Sigmoid colon (tissue), 7 donors: ENCODE data around the gene GLIS2. TPM values are rescaled to one million over a fixed set of nuclear protein-coding genes. Genes with fewer than 3 reads are reported as not detected.

Experiments
- DNase-seq: peaks from one replicate; pipeline ENCODE4 v3.0.0-alpha.2; 2019
- H3K27ac ChIP-seq, 4 donors: fragments of 200-600 bp; sonication (generic); one replicate each; pipeline ENCODE4 v1.5.1; 2016 to 2019; ENCODE audit warnings: mild to moderate bottlenecking in 1 of 4
- H3K27me3 ChIP-seq, 3 donors: fragments of 200-600 bp; sonication (generic); one replicate each; pipeline ENCODE4 v1.5.1; 2019; ENCODE audit warnings: mild to moderate bottlenecking in 1 of 3
- H3K36me3 ChIP-seq, 4 donors: fragments of 200-600 bp; sonication (generic); one replicate each; pipeline ENCODE4 v1.5.1; 2016 to 2019
- H3K4me1 ChIP-seq, 4 donors: fragments of 200-600 bp; sonication (generic); one replicate each; pipeline ENCODE4 v1.5.1; 2017 to 2019
- H3K4me3 ChIP-seq, 4 donors: fragments of 200-600 bp; sonication (generic); one replicate each; pipeline ENCODE4 v1.5.1; 2017 to 2019; ENCODE audit warnings: mild to moderate bottlenecking in 2 of 4, moderate library complexity in 1 of 4
- H3K9me3 ChIP-seq, 4 donors: fragments of 200-600 bp in 3 of 4; sonication (generic) in 3 of 4; one replicate each; pipeline versions ENCODE4 v1.5.1 to v1.6.1; 2013 to 2019
- EP300 ChIP-seq, 4 donors: sonication (generic); formaldehyde crosslinking; IDR thresholded peaks; one replicate each; pipeline ENCODE4 v1.6.1; 2017; ENCODE audit warnings: antibody characterized with exemption in 4 of 4
- POLR2A ChIP-seq, 2 donors: fragments of 450-650 bp; IDR thresholded peaks; one replicate each; pipeline ENCODE4 v1.6.1; 2016; ENCODE audit warnings: antibody characterized with exemption in 2 of 2, mild to moderate bottlenecking in 2 of 2, moderate library complexity in 2 of 2
- POLR2AphosphoS5 ChIP-seq, 4 donors: sonication (generic); formaldehyde crosslinking; IDR thresholded peaks; one replicate each; pipeline ENCODE4 v1.6.1; 2017; ENCODE audit warnings: antibody characterized with exemption in 4 of 4
- WGBS, 2 donors: extraction: QIAGEN DNeasy Blood & Tissue Kit; methylation state at CpG; one replicate each; pipeline ENCODE4 v1.1.7; 2013; 5-methylcytosine and 5-hydroxymethylcytosine counted together
- intact Hi-C: fragments of 100-400 bp; cut with DNase I; formaldehyde crosslinking; loops from one replicate; pipeline ENCODE4 v1.15.1; 2023
- polyA plus RNA-seq, 3 donors: library from polyadenylated mRNA; stranded (reverse); fragments of 200-250 nt; gene quantifications; one replicate each; pipeline ENCODE4 v1.2.3, GENCODE V29; 2013
- total RNA-seq, 4 donors: library from RNA; depleted of rRNA; stranded (reverse); fragments of >200 nt; gene quantifications; one replicate each; pipeline ENCODE4 v1.1.0, GENCODE V29; 2016
- TF ChIP-seq, protein P1 (sequence below), 4 experiments: fragments of 450-650 bp in 3 of 4; fragments of 200-600 bp in 1 of 4; IDR thresholded peaks; one replicate each; pipeline ENCODE4 v1.5.1; 2016 to 2019; ENCODE audit warnings: antibody characterized with exemption in 4 of 4, mild to moderate bottlenecking in 3 of 4, moderate library complexity in 2 of 4
- donor health status: healthy with polysubstance abuse.
- donor health status: Bipolar disorder and iron deficiency.
- donor health status: healthy.

The GLIS2 gene
- total and polyA plus RNA-seq, 7 donors: 0.69 to 11.9 (median 5.4) TPM

DNA sequence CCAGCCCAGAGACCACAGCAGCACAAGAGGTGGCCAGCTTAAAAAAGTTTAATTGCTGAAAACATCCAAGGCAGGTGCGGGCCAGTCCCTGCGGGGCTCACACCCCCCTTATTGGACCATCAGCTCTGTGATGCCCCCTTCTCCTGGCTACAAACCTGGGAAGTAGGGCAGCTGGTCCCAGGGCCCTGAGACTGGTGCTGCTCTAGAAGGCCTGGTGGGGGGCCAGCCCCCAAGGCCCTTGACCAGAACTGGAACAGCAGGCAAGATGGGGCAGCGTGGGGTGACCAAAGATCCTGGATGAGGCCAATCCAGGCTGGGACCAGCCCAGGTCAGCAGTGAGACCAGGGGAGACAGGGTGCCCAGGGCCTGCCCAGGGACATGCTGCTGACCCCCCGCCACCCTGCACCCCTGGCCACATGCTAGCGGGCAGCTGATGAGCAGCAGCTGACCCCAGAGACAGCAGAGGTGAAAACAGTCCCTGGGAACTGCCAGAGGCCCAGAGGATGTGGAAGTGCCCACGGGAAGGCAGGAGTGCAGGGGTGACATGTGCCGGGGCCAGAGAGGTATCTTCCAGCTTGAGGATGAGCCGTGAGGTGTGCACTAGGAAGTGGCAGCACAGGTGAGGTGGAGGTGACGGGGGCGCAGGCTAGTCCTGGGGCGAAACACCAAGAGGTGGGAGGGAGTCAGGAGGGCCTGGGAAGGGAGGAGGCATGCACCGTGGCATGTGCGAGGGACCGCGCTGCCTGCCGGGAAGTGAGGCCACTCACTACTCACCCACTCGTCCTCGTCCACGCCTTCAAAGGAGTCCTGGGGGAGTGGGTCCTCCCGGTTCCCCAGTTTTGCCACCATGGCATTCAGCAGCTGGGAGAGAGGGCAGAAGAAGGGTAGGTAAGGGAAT is 38.9 kb downstream of the GLIS2 start:
- peak; percentile 61 for DNase-seq
- Histone ChIP-seq H3K36me3 (peaks cover 0 to 14% (median 6%) of the 10 kb centered on the region in 4 donors), H3K27me3 (no peaks in the 10 kb centered on the region), H3K4me3 (no peak overlapping the region), H3K4me1 (peaks cover 0 to 20% (median 11%) of the 10 kb centered on the region in 4 donors), H3K27ac (no peak overlapping the region), H3K9me3 (no peaks in the 10 kb centered on the region)
- 95 to 96% methylated on average over 20 of the region's 20 CpGs for WGBS, 2 donors
- intact Hi-C loops: no loop called here
- TF ChIP-seq POLR2AphosphoS5 (IDR thresholded peaks at IDR 0.05) (no peak), POLR2A (IDR thresholded peaks at IDR 0.05) (no peak), EP300 (IDR thresholded peaks at IDR 0.05) (no peak)
- TF ChIP-seq, protein P1, sequence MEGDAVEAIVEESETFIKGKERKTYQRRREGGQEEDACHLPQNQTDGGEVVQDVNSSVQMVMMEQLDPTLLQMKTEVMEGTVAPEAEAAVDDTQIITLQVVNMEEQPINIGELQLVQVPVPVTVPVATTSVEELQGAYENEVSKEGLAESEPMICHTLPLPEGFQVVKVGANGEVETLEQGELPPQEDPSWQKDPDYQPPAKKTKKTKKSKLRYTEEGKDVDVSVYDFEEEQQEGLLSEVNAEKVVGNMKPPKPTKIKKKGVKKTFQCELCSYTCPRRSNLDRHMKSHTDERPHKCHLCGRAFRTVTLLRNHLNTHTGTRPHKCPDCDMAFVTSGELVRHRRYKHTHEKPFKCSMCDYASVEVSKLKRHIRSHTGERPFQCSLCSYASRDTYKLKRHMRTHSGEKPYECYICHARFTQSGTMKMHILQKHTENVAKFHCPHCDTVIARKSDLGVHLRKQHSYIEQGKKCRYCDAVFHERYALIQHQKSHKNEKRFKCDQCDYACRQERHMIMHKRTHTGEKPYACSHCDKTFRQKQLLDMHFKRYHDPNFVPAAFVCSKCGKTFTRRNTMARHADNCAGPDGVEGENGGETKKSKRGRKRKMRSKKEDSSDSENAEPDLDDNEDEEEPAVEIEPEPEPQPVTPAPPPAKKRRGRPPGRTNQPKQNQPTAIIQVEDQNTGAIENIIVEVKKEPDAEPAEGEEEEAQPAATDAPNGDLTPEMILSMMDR (IDR thresholded peaks at IDR 0.05): no peak

- Histone ChIP-seq H3K9me3 (no peaks in the 10 kb centered on the region), H3K36me3 (peaks cover 0 to 28% (median 8%) of the 10 kb centered on the region in 4 donors), H3K4me3 (no peak overlapping the region), H3K4me1 (peaks cover 0 to 5% (median 0%) of the 10 kb centered on the region in 4 donors), H3K27ac (no peak overlapping the region), H3K27me3 (no peaks in the 10 kb centered on the region)
- TF ChIP-seq, protein P1 (IDR thresholded peaks at IDR 0.05): no peak
- TF ChIP-seq EP300 (IDR thresholded peaks at IDR 0.05) (no peak), POLR2A (IDR thresholded peaks at IDR 0.05) (no peak), POLR2AphosphoS5 (IDR thresholded peaks at IDR 0.05) (no peak)
- no peak for DNase-seq
- 97% methylated on average over 7 of the region's 7 CpGs for WGBS, 2 donors
- intact Hi-C loops: no loop called here
These were observed 41.0 kb downstream of the GLIS2 start for GRCh38 chr16:4356820-4357219.

DNA sequence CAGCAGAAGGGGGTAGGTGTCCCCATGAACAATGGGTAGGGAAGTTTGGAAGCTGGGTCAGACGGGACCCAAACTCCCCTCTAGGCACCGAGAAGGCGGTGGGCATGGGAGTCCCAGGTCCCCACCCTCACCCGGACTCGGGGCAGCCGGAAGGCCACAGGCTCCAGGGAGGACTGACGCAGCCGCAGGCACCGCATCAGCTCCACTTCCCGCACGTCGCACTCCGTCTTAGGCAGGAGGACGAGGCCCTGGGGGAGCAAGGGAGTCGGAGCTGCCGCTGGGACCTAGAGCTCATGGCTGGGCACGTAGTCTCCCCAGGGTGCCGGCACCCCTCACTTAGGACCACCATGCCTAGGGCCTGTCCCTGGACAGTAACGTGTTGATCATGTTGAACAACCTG is 42.4 kb downstream of the GLIS2 start:
- DNase-seq: peak; percentile 63
- Histone ChIP-seq H3K27me3 (no peaks in the 10 kb centered on the region), H3K4me3 (no peak overlapping the region), H3K36me3 (peaks cover 0 to 43% (median 16%) of the 10 kb centered on the region in 4 donors), H3K27ac (no peak overlapping the region), H3K4me1 (peaks cover 0 to 4% (median 0%) of the 10 kb centered on the region in 4 donors), H3K9me3 (no peaks in the 10 kb centered on the region)
- WGBS, 2 donors: 96 to 97% methylated on average over 19 of the region's 19 CpGs
- TF ChIP-seq POLR2A (IDR thresholded peaks at IDR 0.05): no peak
- TF ChIP-seq EP300 (IDR thresholded peaks at IDR 0.05): no peak
- TF ChIP-seq, protein P1 (IDR thresholded peaks at IDR 0.05): no peak
- no peak for TF ChIP-seq POLR2AphosphoS5 (IDR thresholded peaks at IDR 0.05)
- intact Hi-C loops: no loop called here

GRCh38 chr16:4358831-4359561 is 43.1 kb downstream of the GLIS2 start:
- no peaks in the 10 kb centered on the region for H3K9me3 ChIP-seq
- H3K27ac ChIP-seq: no peak overlapping the region
- DNase-seq: peak; percentile 84
- 58 to 63% methylated on average over 19 of the region's 19 CpGs for WGBS, 2 donors
- no peak for TF ChIP-seq POLR2A (IDR thresholded peaks at IDR 0.05)
- TF ChIP-seq EP300 (IDR thresholded peaks at IDR 0.05): no peak
- TF ChIP-seq, protein P1 (IDR thresholded peaks at IDR 0.05): peak; percentile 92 to 99 (median 98)
- no peak for TF ChIP-seq POLR2AphosphoS5 (IDR thresholded peaks at IDR 0.05)
- intact Hi-C loops: loop anchor here (1.0 kb wide), 1 partner anchor 43 kb away; no protein-coding TSS in a partner anchor
- peaks cover 0 to 4% (median 0%) of the 10 kb centered on the region in 4 donors for H3K4me1 ChIP-seq
- H3K36me3 ChIP-seq: peaks cover 0 to 50% (median 20%) of the 10 kb centered on the region in 4 donors
- no peaks in the 10 kb centered on the region for H3K27me3 ChIP-seq
- no peak overlapping the region for H3K4me3 ChIP-seq
